Measurements from ENCODE around the gene ADGRD1. TPM values are rescaled to one million over a fixed set of nuclear protein-coding genes. Genes with fewer than 3 reads are reported as not detected.

The ADGRD1 gene
- polyA plus RNA-seq, 1 of the 3 experiments (the other 2 are of a cell fraction), result not detected

DNA sequence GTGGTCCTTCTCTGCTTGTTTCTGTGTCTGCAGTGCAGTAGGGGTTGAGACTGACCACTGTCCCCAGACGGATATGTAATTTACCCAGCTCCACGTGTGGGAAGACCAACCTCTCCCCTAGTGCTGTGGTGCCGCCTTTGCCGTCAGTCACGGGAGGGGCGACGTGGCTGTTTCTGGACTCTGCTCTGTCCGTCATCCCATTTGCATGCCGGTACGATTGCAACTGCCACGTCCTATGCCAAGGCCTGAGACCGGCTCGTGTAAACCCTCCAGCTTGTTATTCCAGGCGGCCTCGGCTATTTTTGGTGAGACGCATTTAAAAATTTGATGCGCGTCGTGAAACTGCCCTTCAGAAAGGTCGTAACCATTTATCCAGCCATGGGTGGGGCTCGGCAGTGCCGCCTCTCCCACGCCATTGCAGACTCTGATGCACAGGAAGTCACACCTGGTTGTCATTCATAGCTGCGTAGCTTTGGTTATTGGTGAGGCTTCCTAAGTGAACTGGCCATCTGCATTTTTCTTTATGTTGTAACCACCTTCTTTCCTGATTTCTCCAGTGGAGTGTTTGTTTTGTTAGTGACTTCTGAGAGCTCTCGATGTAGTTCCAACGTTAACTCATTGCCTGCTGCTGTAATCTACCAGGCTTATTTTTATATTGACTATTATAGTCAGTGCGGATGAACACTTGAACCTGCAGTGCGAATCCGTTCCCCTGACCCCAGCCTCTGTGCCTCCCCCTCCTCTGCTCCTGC is 75.1 kb downstream of the ADGRD1 start:
- no peaks in the 10 kb centered on the region for H3K9me2 ChIP-seq
- no peak for DNase-seq
- H3F3A ChIP-seq (replicated peaks; ENCODE audit: insufficient read depth), result no peaks in the 10 kb centered on the region
- H3K27ac ChIP-seq (ENCODE audit: low read depth in 2 of 2, low read length in 1 of 2), result no peak overlapping the region
- no peaks in the 10 kb centered on the region for H3K4me1 ChIP-seq (ENCODE audit: control insufficient read depth in 1 of 2, insufficient read depth in 2 of 2, low read depth in 1 of 2, low read length in 1 of 2)
- TF ChIP-seq, protein P1, sequence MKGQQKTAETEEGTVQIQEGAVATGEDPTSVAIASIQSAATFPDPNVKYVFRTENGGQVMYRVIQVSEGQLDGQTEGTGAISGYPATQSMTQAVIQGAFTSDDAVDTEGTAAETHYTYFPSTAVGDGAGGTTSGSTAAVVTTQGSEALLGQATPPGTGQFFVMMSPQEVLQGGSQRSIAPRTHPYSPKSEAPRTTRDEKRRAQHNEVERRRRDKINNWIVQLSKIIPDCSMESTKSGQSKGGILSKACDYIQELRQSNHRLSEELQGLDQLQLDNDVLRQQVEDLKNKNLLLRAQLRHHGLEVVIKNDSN (IDR thresholded peaks at IDR 0.05; ENCODE audit: borderline replicate concordance, low read depth), result no peak
- H3K4me2 ChIP-seq, result no peak overlapping the region
- H3K4me3 ChIP-seq (ENCODE audit: low read depth in 2 of 2, low read length in 1 of 2), result no peak overlapping the region
- no peaks in the 10 kb centered on the region for H3K27me3 ChIP-seq (ENCODE audit: insufficient read depth)
- H2AFZ ChIP-seq (ENCODE audit: low read depth), result no peak overlapping the region
- H3K9ac ChIP-seq, result no peak overlapping the region
- H4K20me1 ChIP-seq (ENCODE audit: insufficient read depth), result no peaks in the 10 kb centered on the region
- CTCF ChIA-PET, result no interaction called here
- no peaks in the 10 kb centered on the region for H3K79me2 ChIP-seq (ENCODE audit: insufficient read depth)
- WGBS (ENCODE audit: low lambda C conversion rate), result 78% methylated on average over 28 of the region's 29 CpGs
- H3K36me3 ChIP-seq (replicated peaks in 1 of 2; ENCODE audit: control insufficient read depth in 1 of 2, insufficient read depth in 2 of 2, low read length in 1 of 2), result no peaks in the 10 kb centered on the region
- no peaks in the 10 kb centered on the region for H3K9me3 ChIP-seq
- POLR2A ChIA-PET, result no interaction called here

DNA sequence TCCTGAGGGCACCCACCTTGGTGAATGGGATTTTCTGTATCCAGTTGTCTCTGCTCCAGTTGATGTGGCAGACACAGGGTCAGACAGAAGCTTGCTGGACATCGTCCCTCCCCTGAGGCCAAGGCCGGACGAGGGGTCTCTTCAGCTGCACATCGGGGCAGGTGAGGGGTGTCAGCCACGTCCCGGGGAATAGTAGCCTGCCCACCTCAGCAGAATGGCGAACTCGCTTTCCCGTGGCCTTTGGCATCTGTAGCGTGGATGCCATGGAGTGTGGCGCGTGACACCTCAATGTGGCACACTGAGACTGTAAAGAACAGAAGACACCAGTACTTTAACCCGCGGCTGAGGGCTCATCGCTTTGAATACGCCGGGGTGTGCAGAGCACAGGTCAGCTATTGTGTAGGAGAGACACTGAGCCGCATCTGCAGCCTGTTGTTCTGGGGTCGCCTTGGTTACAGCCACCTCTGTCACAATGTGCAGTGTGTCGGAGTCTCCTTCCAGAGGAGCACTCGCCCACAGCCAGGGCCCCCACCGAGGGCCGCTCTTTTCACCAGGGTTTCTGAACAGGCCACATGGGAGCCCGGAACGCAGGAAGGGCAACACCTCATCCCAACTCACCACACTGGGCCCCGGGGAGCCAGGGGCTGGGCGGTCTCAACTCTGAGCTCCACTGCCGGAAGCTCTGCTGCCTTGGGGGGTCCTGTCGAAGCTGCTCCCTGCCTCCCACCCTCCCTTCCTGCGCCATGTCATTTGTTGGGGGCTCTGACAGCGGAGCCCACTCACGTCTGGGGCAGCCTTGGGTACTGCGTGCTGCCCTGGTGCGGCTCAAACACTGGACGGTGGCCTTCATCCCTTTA is 77.0 kb downstream of the ADGRD1 start:
- no peaks in the 10 kb centered on the region for H3K27me3 ChIP-seq (ENCODE audit: insufficient read depth)
- no peak overlapping the region for H3K9ac ChIP-seq
- ChIA-PET CTCF (no interaction called here), POLR2A (no interaction called here)
- H3K4me1 ChIP-seq (ENCODE audit: control insufficient read depth in 1 of 2, insufficient read depth in 2 of 2, low read depth in 1 of 2, low read length in 1 of 2), result no peaks in the 10 kb centered on the region
- no peak for DNase-seq
- no peaks in the 10 kb centered on the region for H3K36me3 ChIP-seq (replicated peaks in 1 of 2; ENCODE audit: control insufficient read depth in 1 of 2, insufficient read depth in 2 of 2, low read length in 1 of 2)
- H3K79me2 ChIP-seq (ENCODE audit: insufficient read depth), result no peaks in the 10 kb centered on the region
- H3K9me3 ChIP-seq, result no peaks in the 10 kb centered on the region
- no peak overlapping the region for H2AFZ ChIP-seq (ENCODE audit: low read depth)
- no peak overlapping the region for H3K4me2 ChIP-seq
- no peak for TF ChIP-seq TEAD4 (IDR thresholded peaks at IDR 0.05; ENCODE audit: borderline replicate concordance, insufficient read depth)
- TF ChIP-seq, protein P2, sequence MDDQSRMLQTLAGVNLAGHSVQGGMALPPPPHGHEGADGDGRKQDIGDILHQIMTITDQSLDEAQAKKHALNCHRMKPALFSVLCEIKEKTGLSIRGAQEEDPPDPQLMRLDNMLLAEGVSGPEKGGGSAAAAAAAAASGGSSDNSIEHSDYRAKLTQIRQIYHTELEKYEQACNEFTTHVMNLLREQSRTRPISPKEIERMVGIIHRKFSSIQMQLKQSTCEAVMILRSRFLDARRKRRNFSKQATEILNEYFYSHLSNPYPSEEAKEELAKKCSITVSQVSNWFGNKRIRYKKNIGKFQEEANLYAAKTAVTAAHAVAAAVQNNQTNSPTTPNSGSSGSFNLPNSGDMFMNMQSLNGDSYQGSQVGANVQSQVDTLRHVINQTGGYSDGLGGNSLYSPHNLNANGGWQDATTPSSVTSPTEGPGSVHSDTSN (IDR thresholded peaks at IDR 0.05), result no peak
- TF ChIP-seq, protein P1 (IDR thresholded peaks at IDR 0.05; ENCODE audit: borderline replicate concordance, low read depth), result no peak
- TF ChIP-seq POLR2AphosphoS5 (IDR thresholded peaks at IDR 0.05; ENCODE audit: low read depth, low read length), result no peak
- no peak for TF ChIP-seq MXI1 (IDR thresholded peaks at IDR 0.05; ENCODE audit: low read depth, low read length)
- TF ChIP-seq RAD21 (IDR thresholded peaks at IDR 0.05; ENCODE audit: low read length), result no peak
- no peak for TF ChIP-seq TAF1 (IDR thresholded peaks at IDR 0.05; ENCODE audit: borderline replicate concordance, low read depth, low read length)
- no peak for TF ChIP-seq RCOR1 (IDR thresholded peaks at IDR 0.05; ENCODE audit: low read length)
- TF ChIP-seq, protein P3, sequence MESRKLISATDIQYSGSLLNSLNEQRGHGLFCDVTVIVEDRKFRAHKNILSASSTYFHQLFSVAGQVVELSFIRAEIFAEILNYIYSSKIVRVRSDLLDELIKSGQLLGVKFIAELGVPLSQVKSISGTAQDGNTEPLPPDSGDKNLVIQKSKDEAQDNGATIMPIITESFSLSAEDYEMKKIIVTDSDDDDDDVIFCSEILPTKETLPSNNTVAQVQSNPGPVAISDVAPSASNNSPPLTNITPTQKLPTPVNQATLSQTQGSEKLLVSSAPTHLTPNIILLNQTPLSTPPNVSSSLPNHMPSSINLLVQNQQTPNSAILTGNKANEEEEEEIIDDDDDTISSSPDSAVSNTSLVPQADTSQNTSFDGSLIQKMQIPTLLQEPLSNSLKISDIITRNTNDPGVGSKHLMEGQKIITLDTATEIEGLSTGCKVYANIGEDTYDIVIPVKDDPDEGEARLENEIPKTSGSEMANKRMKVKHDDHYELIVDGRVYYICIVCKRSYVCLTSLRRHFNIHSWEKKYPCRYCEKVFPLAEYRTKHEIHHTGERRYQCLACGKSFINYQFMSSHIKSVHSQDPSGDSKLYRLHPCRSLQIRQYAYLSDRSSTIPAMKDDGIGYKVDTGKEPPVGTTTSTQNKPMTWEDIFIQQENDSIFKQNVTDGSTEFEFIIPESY (IDR thresholded peaks at IDR 0.05; ENCODE audit: borderline replicate concordance, low read depth), result no peak
- no peak for TF ChIP-seq NFIC (IDR thresholded peaks at IDR 0.05; ENCODE audit: borderline replicate concordance)
- TF ChIP-seq, protein P4, sequence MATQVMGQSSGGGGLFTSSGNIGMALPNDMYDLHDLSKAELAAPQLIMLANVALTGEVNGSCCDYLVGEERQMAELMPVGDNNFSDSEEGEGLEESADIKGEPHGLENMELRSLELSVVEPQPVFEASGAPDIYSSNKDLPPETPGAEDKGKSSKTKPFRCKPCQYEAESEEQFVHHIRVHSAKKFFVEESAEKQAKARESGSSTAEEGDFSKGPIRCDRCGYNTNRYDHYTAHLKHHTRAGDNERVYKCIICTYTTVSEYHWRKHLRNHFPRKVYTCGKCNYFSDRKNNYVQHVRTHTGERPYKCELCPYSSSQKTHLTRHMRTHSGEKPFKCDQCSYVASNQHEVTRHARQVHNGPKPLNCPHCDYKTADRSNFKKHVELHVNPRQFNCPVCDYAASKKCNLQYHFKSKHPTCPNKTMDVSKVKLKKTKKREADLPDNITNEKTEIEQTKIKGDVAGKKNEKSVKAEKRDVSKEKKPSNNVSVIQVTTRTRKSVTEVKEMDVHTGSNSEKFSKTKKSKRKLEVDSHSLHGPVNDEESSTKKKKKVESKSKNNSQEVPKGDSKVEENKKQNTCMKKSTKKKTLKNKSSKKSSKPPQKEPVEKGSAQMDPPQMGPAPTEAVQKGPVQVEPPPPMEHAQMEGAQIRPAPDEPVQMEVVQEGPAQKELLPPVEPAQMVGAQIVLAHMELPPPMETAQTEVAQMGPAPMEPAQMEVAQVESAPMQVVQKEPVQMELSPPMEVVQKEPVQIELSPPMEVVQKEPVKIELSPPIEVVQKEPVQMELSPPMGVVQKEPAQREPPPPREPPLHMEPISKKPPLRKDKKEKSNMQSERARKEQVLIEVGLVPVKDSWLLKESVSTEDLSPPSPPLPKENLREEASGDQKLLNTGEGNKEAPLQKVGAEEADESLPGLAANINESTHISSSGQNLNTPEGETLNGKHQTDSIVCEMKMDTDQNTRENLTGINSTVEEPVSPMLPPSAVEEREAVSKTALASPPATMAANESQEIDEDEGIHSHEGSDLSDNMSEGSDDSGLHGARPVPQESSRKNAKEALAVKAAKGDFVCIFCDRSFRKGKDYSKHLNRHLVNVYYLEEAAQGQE (IDR thresholded peaks at IDR 0.05; ENCODE audit: low read depth, low read length), result no peak
- no peak for TF ChIP-seq YY1 (IDR thresholded peaks at IDR 0.05; ENCODE audit: low read depth)
- no peaks in the 10 kb centered on the region for H4K20me1 ChIP-seq (ENCODE audit: insufficient read depth)
- no peaks in the 10 kb centered on the region for H3F3A ChIP-seq (replicated peaks; ENCODE audit: insufficient read depth)
- no peak overlapping the region for H3K4me3 ChIP-seq (ENCODE audit: low read depth in 2 of 2, low read length in 1 of 2)
- H3K9me2 ChIP-seq, result no peaks in the 10 kb centered on the region
- no peak overlapping the region for H3K27ac ChIP-seq (ENCODE audit: low read depth in 2 of 2, low read length in 1 of 2)
- 81% methylated on average over 16 of the region's 35 CpGs for WGBS (ENCODE audit: low lambda C conversion rate)

Measured in SK-N-SH (cell line).